GM12878 (cell line): ENCODE results near the gene GARNL3. TPM values are rescaled to one million over a fixed set of nuclear protein-coding genes. Genes with fewer than 3 reads are reported as not detected.

ENCODE experiments used
- ATAC-seq: fragments of 200-7000 bp; cut with Tn5 transposase; 3 replicates; pipeline ENCODE4 v1.9.1; 2020; ENCODE audit warnings: mild to moderate bottlenecking, moderate library complexity
- BruUV-seq: library from RNA; stranded (reverse); fragments of 400-500 nt; replicated peaks from 2 replicates; lab custom pipeline; 2021; lab: Mats Ljungman, UMichigan
- CTCF ChIA-PET: fragments of 300-600 bp; sonication (Branson Sonifier 250); formaldehyde crosslinking; extraction: SDS; loops from one replicate; lab custom pipeline; 2021; ENCODE audit warnings: inconsistent platforms; lab: Yijun Ruan, JAX
- POLR2A ChIA-PET: fragments of 350-600 bp; formaldehyde crosslinking; extraction: SDS; loops from one replicate; lab custom pipeline; 2021; ENCODE audit warnings: inconsistent platforms; lab: Charles Lee
- RAD21 ChIA-PET: fragments of 300-600 bp; sonication (Branson Sonifier 250); formaldehyde crosslinking; loops from one replicate; lab custom pipeline; 2023; ENCODE audit warnings: antibody characterized with exemption; ENCODE audit not compliant: unreplicated experiment; lab: Charles Lee
- SMC1A ChIA-PET: fragments of 300-600 bp; sonication (Branson Sonifier 250); formaldehyde crosslinking; loops from one replicate; lab custom pipeline; 2023; ENCODE audit not compliant: unreplicated experiment, uncharacterized antibody; lab: Charles Lee
- DNase-seq: peaks from one replicate; pipeline ENCODE4 v3.0.0-alpha.2; 2011; ENCODE audit warnings: low read depth, low spot score
- FAIRE-seq: peaks from 3 replicates; lab custom pipeline; 2011; peaks lifted over from hg19 to GRCh38; lab: Jason Lieb, UNC
- H2AFZ ChIP-seq: 2 replicates; pipeline ENCODE4 v1.6.0; 2011; ENCODE audit warnings: low read depth, low read length, control low read depth; ENCODE audit not compliant: control insufficient read depth
- H3K27ac ChIP-seq: 2 replicates; pipeline ENCODE4 v1.5.1; 2011; ENCODE audit warnings: control low read depth; ENCODE audit not compliant: control insufficient read depth, insufficient read depth
- H3K27me3 ChIP-seq, 2 experiments: replicated peaks in 1 of 2; 2 replicates each; pipeline versions ENCODE4 v1.6.0 to v1.6.1; 2011; ENCODE audit warnings: low read length in 1 of 2; ENCODE audit not compliant: control insufficient read depth in 2 of 2, insufficient read depth in 2 of 2
- H3K36me3 ChIP-seq, 2 experiments: 2 replicates each; pipeline ENCODE4 v1.5.1; 2011; ENCODE audit warnings: low read length in 1 of 2; ENCODE audit not compliant: control insufficient read depth in 2 of 2, insufficient read depth in 2 of 2
- H3K4me1 ChIP-seq: 2 replicates; pipeline ENCODE4 v1.6.1; 2011; ENCODE audit warnings: mild to moderate bottlenecking, low read length, moderate library complexity, mixed read lengths; ENCODE audit not compliant: control insufficient read depth, insufficient read depth
- H3K4me2 ChIP-seq: 2 replicates; pipeline ENCODE4 v1.6.0; 2011; ENCODE audit warnings: control low read depth; ENCODE audit not compliant: control insufficient read depth, insufficient read depth
- H3K4me3 ChIP-seq: fragments of 200-600 bp; sonication (generic); 2 replicates; pipeline ENCODE4 v1.5.1; 2016
- H3K79me2 ChIP-seq: 2 replicates; pipeline ENCODE4 v1.6.0; 2011; ENCODE audit warnings: low read length; ENCODE audit not compliant: control insufficient read depth, insufficient read depth
- H3K9ac ChIP-seq: 2 replicates; pipeline ENCODE4 v1.8.0; 2011; ENCODE audit warnings: low read length, control low read depth, mixed read lengths; ENCODE audit not compliant: control insufficient read depth, insufficient read depth
- H3K9me3 ChIP-seq: replicated peaks from 3 replicates; pipeline ENCODE4 v1.5.1; 2011; ENCODE audit warnings: mild to moderate bottlenecking, low read length; ENCODE audit not compliant: control insufficient read depth, insufficient read depth
- H4K20me1 ChIP-seq: 2 replicates; pipeline ENCODE4 v1.6.0; 2011; ENCODE audit not compliant: control insufficient read depth, insufficient read depth
- BMI1 ChIP-seq: fragments of 450-650 bp; IDR thresholded peaks from 2 replicates; pipeline ENCODE4 v1.6.1; 2016; ENCODE audit warnings: mild to moderate bottlenecking, moderate library complexity, borderline replicate concordance
- CHD4 ChIP-seq: fragments of 200-600 bp; sonication (generic); IDR thresholded peaks from 2 replicates; pipeline ENCODE4 v1.6.1; 2016; ENCODE audit warnings: mild to moderate bottlenecking
- CREB1 ChIP-seq: IDR thresholded peaks from 2 replicates; pipeline ENCODE4 v1.6.1; 2012; ENCODE audit warnings: low read depth, mild to moderate bottlenecking, inconsistent platforms
- CTCF ChIP-seq, 3 experiments: IDR thresholded peaks in 2 of 3; conservative IDR thresholded peaks in 1 of 3; 2 replicates each; pipeline ENCODE4 v1.5.1; 2011; ENCODE audit warnings: low read depth in 3 of 3, low read length in 3 of 3, mild to moderate bottlenecking in 3 of 3, control low read depth in 2 of 3, moderate library complexity in 2 of 3, inconsistent platforms in 1 of 3, mixed read lengths in 1 of 3; ENCODE audit not compliant: control insufficient read depth in 2 of 3, insufficient read depth in 1 of 3; ENCODE audit errors: extremely low read depth in 1 of 3
- FOXK2 ChIP-seq: fragments of 450-650 bp; IDR thresholded peaks from 2 replicates; pipeline ENCODE4 v1.6.1; 2017; ENCODE audit warnings: mild to moderate bottlenecking, moderate library complexity
- IKZF2 ChIP-seq, 2 experiments: fragments of 450-650 bp; IDR thresholded peaks; 2 replicates each; pipeline ENCODE4 v1.6.1; 2017; ENCODE audit warnings: mild to moderate bottlenecking in 2 of 2, moderate library complexity in 2 of 2
- POLR2A ChIP-seq: IDR thresholded peaks from 2 replicates; pipeline ENCODE4 v1.6.1; 2011; ENCODE audit warnings: low read depth, mild to moderate bottlenecking, low read length
- POLR2AphosphoS5 ChIP-seq: IDR thresholded peaks from 2 replicates; pipeline ENCODE4 v1.6.1; 2011; ENCODE audit warnings: mild to moderate bottlenecking, low read length, inconsistent platforms
- SIN3A ChIP-seq: IDR thresholded peaks from 2 replicates; pipeline ENCODE4 v1.6.1; 2012; ENCODE audit warnings: low read depth, low read length, improper control_type of control experiment
- TCF12 ChIP-seq: IDR thresholded peaks from 2 replicates; pipeline ENCODE4 v1.6.1; 2011; ENCODE audit warnings: low read depth, mild to moderate bottlenecking, low read length
- ZNF274 ChIP-seq: IDR thresholded peaks from one replicate; pipeline ENCODE4 v1.8.0; 2011; ENCODE audit not compliant: insufficient read length, insufficient read depth
- ZNF622 ChIP-seq: fragments of 450-650 bp; IDR thresholded peaks from 2 replicates; pipeline ENCODE4 v1.6.1; 2017; ENCODE audit warnings: mild to moderate bottlenecking, inconsistent platforms
- WGBS: methylation state at CpG from one replicate; pipeline ENCODE4 v1.1.6; 2016; ENCODE audit warnings: low lambda C conversion rate; ENCODE audit not compliant: insufficient replicate concordance, insufficient coverage; ENCODE audit errors: missing lambda C conversion rate; 5-methylcytosine and 5-hydroxymethylcytosine counted together
- in situ Hi-C: fragments of 300-500 bp; cut with MboI; formaldehyde crosslinking; loops from 9 replicates; pipeline ENCODE4 v1.14.3; 2018; ENCODE audit warnings: mixed read lengths
- intact Hi-C: fragments of 100-400 bp; cut with micrococcal nuclease; formaldehyde crosslinking; loops from one replicate; pipeline ENCODE4 v1.14.2; 2022; ENCODE audit not compliant: unreplicated experiment
- polyA plus RNA-seq, 11 experiments: library from polyadenylated mRNA; depleted of rRNA in 4 of 11; unstranded in 6 of 11; stranded (reverse) in 5 of 11; fragments of >200 nt; fragmentation: Nextera tagmentation in 4 of 11; fragmentation: Illumina TruSeq in 1 of 11; extraction: Ambion mirVana in 4 of 11; extraction: Trizol in 1 of 11; gene quantifications; 1 replicate in 1 of 11; 2 replicates in 10 of 11; pipeline versions ENCODE4 v1.2.1 to v1.2.3, GENCODE V29; 2011 to 2016; ENCODE audit warnings: inconsistent platforms in 2 of 11, missing spikeins in 2 of 11, low read depth in 1 of 11
- total RNA-seq, 4 experiments: library from RNA; depleted of rRNA in 3 of 4; stranded (reverse); fragments of >200 nt in 3 of 4; fragmentation: Illumina TruSeq in 1 of 4; extraction: Trizol in 1 of 4; gene quantifications; 2 replicates each; pipeline versions ENCODE4 v1.2.1 to v1.2.3, GENCODE V29; 2013 to 2021
- TF ChIP-seq, protein P1 (sequence below): fragments of 450-650 bp; IDR thresholded peaks from 2 replicates; pipeline ENCODE4 v1.6.1; 2018; ENCODE audit warnings: mild to moderate bottlenecking, low read depth, moderate library complexity; ENCODE audit not compliant: partially characterized antibody
- TF ChIP-seq, protein P2 (sequence below): fragments of 450-650 bp; IDR thresholded peaks from 2 replicates; pipeline ENCODE4 v1.6.1; 2016; ENCODE audit warnings: mild to moderate bottlenecking
- TF ChIP-seq, protein P3 (sequence below): IDR thresholded peaks from 2 replicates; pipeline ENCODE4 v1.6.1; 2011; ENCODE audit warnings: mild to moderate bottlenecking, low read depth, low read length, moderate library complexity; ENCODE audit not compliant: insufficient replicate concordance

Gene GARNL3
- total and polyA plus RNA-seq, 10 of the 15 experiments (the other 5 are each of a cell fraction or from before 2014, with no cell fraction given) = 0.89 to 13.2 (median 6.3) TPM

DNA sequence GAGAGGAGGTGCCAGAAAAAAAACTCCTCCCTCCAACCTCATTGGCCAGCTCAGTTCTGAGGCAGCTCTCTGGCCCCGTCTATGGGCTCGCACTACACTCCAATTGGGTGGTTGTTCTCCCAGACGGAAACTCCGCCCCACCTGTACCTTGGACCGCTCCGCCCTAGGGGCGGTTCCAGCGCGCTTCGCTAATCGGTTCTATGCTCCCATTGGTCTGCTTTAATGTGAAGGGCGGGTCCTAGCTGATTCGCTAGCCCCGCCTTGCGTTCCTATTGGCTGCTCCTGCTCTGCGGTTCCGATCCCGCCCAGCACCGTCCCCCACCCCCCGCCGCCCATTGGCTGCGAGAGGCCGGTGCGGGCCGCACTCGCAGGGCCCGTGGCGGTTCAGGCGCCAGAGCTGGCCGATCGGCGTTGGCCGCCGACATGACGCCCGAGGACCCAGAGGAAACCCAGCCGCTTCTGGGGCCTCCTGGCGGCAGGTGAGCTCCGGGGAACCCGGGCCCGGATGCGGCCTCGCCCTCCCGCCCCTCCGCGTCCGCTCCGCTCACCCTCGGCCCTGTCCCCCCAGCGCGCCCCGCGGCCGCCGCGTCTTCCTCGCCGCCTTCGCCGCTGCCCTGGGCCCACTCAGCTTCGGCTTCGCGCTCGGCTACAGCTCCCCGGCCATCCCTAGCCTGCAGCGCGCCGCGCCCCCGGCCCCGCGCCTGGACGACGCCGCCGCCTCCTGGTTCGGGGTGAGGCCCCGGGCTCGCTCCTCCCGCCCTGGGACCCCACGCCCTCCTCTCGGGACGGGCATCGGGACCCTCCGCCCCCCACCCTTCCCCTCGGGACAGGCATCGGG lies 132.5 kb downstream of the GARNL3 start, which contains the start of gene SLC2A8:
TSS of gene SLC2A8 (plus strand) at position 362 of the 838 bp plus-strand sequence. CDS start at position 424, 62 bp downstream.
- SMC1A ChIA-PET = interaction anchor here (0.7 to 1.7 kb wide), 16 partner anchors 9 to 472 kb away, joined by 3 to 16 read pairs (median 4); partner anchors contain the start of genes LRSAM1, RPL12, TOR2A and ZNF79
- ATAC-seq = peak; percentile 95
- CTCF ChIA-PET = interaction anchor here (0.7 to 3.6 kb wide), 22 partner anchors 9 to 533 kb away, joined by 3 to 25 read pairs (median 4); partner anchors contain the start of gene ZNF79
- H3K4me3 ChIP-seq = peak within 1 kb of the TSS; percentile 89
- H3K9me3 ChIP-seq = no peaks in the 10 kb centered on the region
- POLR2A ChIA-PET = interaction anchor here (0.6 to 1.6 kb wide), 13 partner anchors 9 to 416 kb away, joined by 3 to 18 read pairs (median 4); partner anchors contain the start of genes LRSAM1, RPL12 and ZNF79
- FAIRE-seq = peak; percentile 100
- peak within 1 kb of the TSS; percentile 98 for H3K4me2 ChIP-seq
- peaks cover 9% of the 10 kb centered on the region for H3K4me1 ChIP-seq
- intact Hi-C loops = loop anchor here (2.0 to 5.0 kb wide), 3 partner anchors 85 to 455 kb away; no protein-coding TSS in a partner anchor
- 1% methylated on average over 50 of the region's 87 CpGs for WGBS
- in situ Hi-C loops = loop anchor here (5.0 kb wide), 1 partner anchor 180 kb away; no protein-coding TSS in a partner anchor
- RAD21 ChIA-PET = interaction anchor here (0.6 to 1.9 kb wide), 36 partner anchors 8 to 1551 kb away, joined by 3 to 17 read pairs (median 4); partner anchors contain the start of genes LRSAM1, RALGPS1, RPL12 and ST6GALNAC4
- no peaks in the 10 kb centered on the region for H4K20me1 ChIP-seq
- H3K27ac ChIP-seq = peak within 1 kb of the TSS; percentile 60
- no peaks in the 10 kb centered on the region; a peak in 1 of 4 replicates for H3K36me3 ChIP-seq
- H3K27me3 ChIP-seq = no peaks in the 10 kb centered on the region
- peak within 1 kb of the TSS; percentile 67; the same call in 1 of the 2 replicates for H3K9ac ChIP-seq
- H3K79me2 ChIP-seq = peaks cover 9% of the 10 kb centered on the region
- H2AFZ ChIP-seq = peak within 1 kb of the TSS; percentile 73
- no TSS peak for BruUV-seq
- DNase-seq = peak; percentile 99
- TF ChIP-seq ZNF622 (no peak), POLR2AphosphoS5 (no peak), CREB1 (peak; percentile 68), CHD4 (no peak), TCF12 (peak; percentile 39; the same call in 1 of the 2 replicates), IKZF2 (IDR thresholded peaks at IDR 0.05) (no peak), ZNF274 (no peak), BMI1 (no peak), CTCF (IDR thresholded peaks at IDR 0.05 in 2 of 3, conservative IDR thresholded peaks at IDR 0.05 in 1 of 3; ENCODE audit: control insufficient read depth in 2 of 3, extremely low read depth in 1 of 3, insufficient read depth in 1 of 3, low read depth in 3 of 3, low read length in 3 of 3) (peak in 1 of 3 experiments; percentile 15; a peak in 1 of 6 replicates), FOXK2 (no peak), SIN3A (0 out of 2 replicates have a peak, but pooled peaks have one; percentile 14), POLR2A (peak; percentile 83)
- TF ChIP-seq, protein P1, sequence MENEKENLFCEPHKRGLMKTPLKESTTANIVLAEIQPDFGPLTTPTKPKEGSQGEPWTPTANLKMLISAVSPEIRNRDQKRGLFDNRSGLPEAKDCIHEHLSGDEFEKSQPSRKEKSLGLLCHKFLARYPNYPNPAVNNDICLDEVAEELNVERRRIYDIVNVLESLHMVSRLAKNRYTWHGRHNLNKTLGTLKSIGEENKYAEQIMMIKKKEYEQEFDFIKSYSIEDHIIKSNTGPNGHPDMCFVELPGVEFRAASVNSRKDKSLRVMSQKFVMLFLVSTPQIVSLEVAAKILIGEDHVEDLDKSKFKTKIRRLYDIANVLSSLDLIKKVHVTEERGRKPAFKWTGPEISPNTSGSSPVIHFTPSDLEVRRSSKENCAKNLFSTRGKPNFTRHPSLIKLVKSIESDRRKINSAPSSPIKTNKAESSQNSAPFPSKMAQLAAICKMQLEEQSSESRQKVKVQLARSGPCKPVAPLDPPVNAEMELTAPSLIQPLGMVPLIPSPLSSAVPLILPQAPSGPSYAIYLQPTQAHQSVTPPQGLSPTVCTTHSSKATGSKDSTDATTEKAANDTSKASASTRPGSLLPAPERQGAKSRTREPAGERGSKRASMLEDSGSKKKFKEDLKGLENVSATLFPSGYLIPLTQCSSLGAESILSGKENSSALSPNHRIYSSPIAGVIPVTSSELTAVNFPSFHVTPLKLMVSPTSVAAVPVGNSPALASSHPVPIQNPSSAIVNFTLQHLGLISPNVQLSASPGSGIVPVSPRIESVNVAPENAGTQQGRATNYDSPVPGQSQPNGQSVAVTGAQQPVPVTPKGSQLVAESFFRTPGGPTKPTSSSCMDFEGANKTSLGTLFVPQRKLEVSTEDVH = no peak
- TF ChIP-seq, protein P2, sequence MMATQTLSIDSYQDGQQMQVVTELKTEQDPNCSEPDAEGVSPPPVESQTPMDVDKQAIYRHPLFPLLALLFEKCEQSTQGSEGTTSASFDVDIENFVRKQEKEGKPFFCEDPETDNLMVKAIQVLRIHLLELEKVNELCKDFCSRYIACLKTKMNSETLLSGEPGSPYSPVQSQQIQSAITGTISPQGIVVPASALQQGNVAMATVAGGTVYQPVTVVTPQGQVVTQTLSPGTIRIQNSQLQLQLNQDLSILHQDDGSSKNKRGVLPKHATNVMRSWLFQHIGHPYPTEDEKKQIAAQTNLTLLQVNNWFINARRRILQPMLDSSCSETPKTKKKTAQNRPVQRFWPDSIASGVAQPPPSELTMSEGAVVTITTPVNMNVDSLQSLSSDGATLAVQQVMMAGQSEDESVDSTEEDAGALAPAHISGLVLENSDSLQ = peak; percentile 93
- TF ChIP-seq, protein P3, sequence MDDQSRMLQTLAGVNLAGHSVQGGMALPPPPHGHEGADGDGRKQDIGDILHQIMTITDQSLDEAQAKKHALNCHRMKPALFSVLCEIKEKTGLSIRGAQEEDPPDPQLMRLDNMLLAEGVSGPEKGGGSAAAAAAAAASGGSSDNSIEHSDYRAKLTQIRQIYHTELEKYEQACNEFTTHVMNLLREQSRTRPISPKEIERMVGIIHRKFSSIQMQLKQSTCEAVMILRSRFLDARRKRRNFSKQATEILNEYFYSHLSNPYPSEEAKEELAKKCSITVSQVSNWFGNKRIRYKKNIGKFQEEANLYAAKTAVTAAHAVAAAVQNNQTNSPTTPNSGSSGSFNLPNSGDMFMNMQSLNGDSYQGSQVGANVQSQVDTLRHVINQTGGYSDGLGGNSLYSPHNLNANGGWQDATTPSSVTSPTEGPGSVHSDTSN = peak; percentile 68
